Measurements from ENCODE around the gene BMF.

Gene BMF

DNA sequence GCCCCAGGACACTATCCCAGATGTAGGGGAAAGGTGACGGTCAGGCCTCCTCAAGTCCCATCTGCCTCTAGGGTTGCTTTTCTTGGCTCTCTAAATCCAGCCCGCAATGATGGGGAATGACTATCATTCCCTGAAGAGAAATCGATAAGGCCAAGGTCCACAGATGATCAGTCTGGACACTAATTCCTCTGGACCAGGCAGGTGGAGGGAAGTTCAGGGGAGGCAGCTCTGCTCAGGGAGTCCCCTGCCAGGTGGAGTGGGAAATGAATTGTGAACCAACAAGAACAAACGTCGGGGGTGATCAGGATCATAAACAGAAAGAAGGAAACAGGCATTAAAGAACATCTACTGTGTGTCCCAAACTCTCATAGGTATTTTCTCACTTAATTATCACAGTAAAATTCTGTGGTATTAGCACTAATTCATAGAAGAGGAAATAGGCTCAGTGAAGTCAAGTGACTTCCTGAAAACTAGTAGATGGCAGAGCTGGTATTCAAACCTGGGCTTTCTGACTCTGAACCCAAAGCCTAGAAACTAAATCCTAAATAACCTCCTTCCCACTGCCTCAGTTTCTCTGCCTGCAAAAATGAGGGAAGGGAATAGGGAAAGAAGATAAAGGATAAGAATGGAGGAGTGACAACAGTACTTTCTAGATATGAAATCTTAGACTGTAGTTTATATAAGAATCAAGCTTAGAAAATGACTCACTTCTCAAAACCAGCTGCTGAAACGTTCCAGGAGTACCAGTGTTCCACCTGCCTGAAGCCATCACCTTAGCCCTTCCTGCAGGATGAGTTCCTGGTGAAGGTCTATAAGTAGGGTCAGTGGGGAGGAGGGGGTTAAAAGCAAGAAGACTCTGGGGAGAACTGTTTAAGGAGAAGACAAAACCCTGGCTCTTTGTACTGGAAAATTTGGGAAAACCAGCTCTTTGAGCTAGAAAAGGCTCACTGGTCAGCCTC, 7.5 kb downstream of the BMF start:
- Histone ChIP-seq H2AK5ac (ENCODE audit: low read length) (peak overlapping the region; percentile 65), H4K8ac (ENCODE audit: low read depth, low read length) (no peak overlapping the region), H3K27me3 (ENCODE audit: insufficient read depth, low read length) (no peaks in the 10 kb centered on the region), H3K9me3 (ENCODE audit: insufficient read depth, low read depth, low read length) (no peaks in the 10 kb centered on the region), H3K79me2 (ENCODE audit: control insufficient read depth, insufficient read depth, low read length, poor library complexity) (peaks cover 17% of the 10 kb centered on the region), H3K4me2 (ENCODE audit: low read length) (no peak overlapping the region), H3K4me1 (ENCODE audit: control insufficient read depth in 1 of 2, insufficient read depth in 2 of 2, low read length in 2 of 2) (peaks cover 65 to 70% of the 10 kb centered on the region in 2 experiments), H3K18ac (ENCODE audit: low read length) (peak overlapping the region; percentile 13), H2BK12ac (ENCODE audit: low read length) (peak overlapping the region; percentile 33), H3K9ac (ENCODE audit: low read length) (no peak overlapping the region), H2BK120ac (ENCODE audit: insufficient read depth, low read length, poor library complexity) (peak overlapping the region; percentile 36), H4K12ac (ENCODE audit: low read depth, low read length) (no peak overlapping the region), H3K36me3 (ENCODE audit: control insufficient read depth in 1 of 2, insufficient read depth in 2 of 2, low read length in 2 of 2) (peaks cover 19 to 23% of the 10 kb centered on the region in 2 experiments), H2AFZ (ENCODE audit: insufficient read depth, low read length, poor library complexity) (no peak overlapping the region), H3K14ac (ENCODE audit: low read length) (peak overlapping the region; percentile 40), H3K79me1 (ENCODE audit: low read length) (peaks cover 67% of the 10 kb centered on the region), H3K4me3 (ENCODE audit: low read depth, low read length) (no peak overlapping the region), H2BK5ac (ENCODE audit: low read depth, low read length, poor library complexity) (no peak overlapping the region), H3K27ac (ENCODE audit: low read depth, low read length) (no peak overlapping the region), H3K4ac (ENCODE audit: low read depth, low read length) (peak overlapping the region; percentile 15), H4K91ac (ENCODE audit: low read depth, low read length) (peak overlapping the region; percentile 80), H3K23ac (ENCODE audit: low read length) (no peak overlapping the region)
- DNase-seq: no peak
- no CpG with 5 or more reads among the region's 6 CpGs for WGBS (ENCODE audit: extremely low coverage, insufficient coverage, insufficient read length)

DNA sequence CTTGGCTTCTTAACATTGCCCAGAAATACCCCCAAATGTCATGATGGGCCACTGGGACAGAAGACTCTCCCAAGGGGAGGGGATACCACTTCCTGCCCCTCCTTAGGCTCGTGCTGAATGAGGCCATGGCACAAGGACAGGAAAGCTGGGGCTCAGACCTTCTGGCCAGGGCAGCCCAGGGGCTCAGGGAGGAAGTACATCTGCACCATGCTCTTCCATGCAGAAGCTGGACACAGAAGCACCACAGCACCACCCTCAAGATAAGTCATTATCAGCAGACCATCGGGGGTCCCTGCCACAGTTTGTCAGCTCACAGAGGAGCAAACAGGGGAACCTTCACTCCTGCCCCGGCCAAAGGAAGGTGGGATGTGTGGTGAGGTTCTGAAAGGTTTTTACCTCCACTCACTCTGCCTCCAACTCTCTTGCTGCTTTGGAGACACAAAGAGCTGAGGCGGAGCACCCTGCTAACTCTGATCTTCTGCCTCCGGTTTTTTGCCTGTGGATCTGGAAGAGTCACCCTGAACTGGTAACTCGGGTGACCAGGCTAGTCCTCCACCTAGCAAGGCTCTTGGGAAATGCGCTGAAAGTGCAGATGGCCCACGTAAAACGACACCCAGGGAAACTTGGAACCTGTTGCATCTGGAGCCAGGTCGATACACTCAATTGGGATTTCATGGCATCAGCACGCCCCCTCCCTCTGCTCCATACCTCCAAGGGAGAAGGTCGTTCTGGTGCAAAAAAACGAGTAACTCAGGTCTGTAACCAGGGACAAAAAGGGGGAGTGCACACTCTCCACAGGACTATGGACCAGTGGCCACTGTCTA, 8.3 kb downstream of the BMF start:
- Histone ChIP-seq H3K9ac (ENCODE audit: low read length) (no peak overlapping the region), H3K4ac (ENCODE audit: low read depth, low read length) (peak overlapping the region; percentile 21), H2BK120ac (ENCODE audit: insufficient read depth, low read length, poor library complexity) (peak overlapping the region; percentile 36), H3K4me2 (ENCODE audit: low read length) (no peak overlapping the region), H4K8ac (ENCODE audit: low read depth, low read length) (peak overlapping the region; percentile 33), H2AFZ (ENCODE audit: insufficient read depth, low read length, poor library complexity) (no peak overlapping the region), H3K27me3 (ENCODE audit: insufficient read depth, low read length) (no peaks in the 10 kb centered on the region), H2BK5ac (ENCODE audit: low read depth, low read length, poor library complexity) (peak overlapping the region; percentile 27), H2AK5ac (ENCODE audit: low read length) (peak overlapping the region; percentile 46), H4K91ac (ENCODE audit: low read depth, low read length) (peak overlapping the region; percentile 80), H3K36me3 (ENCODE audit: control insufficient read depth in 1 of 2, insufficient read depth in 2 of 2, low read length in 2 of 2) (peaks cover 19 to 22% of the 10 kb centered on the region in 2 experiments), H3K27ac (ENCODE audit: low read depth, low read length) (peak overlapping the region; percentile 44), H3K23ac (ENCODE audit: low read length) (no peak overlapping the region), H3K4me3 (ENCODE audit: low read depth, low read length) (no peak overlapping the region), H3K4me1 (ENCODE audit: control insufficient read depth in 1 of 2, insufficient read depth in 2 of 2, low read length in 2 of 2) (peaks cover 64 to 67% of the 10 kb centered on the region in 2 experiments), H3K14ac (ENCODE audit: low read length) (peak overlapping the region; percentile 57), H3K79me2 (ENCODE audit: control insufficient read depth, insufficient read depth, low read length, poor library complexity) (peaks cover 11% of the 10 kb centered on the region), H3K9me3 (ENCODE audit: insufficient read depth, low read depth, low read length) (no peaks in the 10 kb centered on the region), H3K79me1 (ENCODE audit: low read length) (peaks cover 62% of the 10 kb centered on the region), H2BK12ac (ENCODE audit: low read length) (peak overlapping the region; percentile 26), H4K12ac (ENCODE audit: low read depth, low read length) (no peak overlapping the region), H3K18ac (ENCODE audit: low read length) (peak overlapping the region; percentile 7)
- no CpG with 5 or more reads among the region's 13 CpGs for WGBS (ENCODE audit: extremely low coverage, insufficient coverage, insufficient read length)
- DNase-seq: no peak

DNA sequence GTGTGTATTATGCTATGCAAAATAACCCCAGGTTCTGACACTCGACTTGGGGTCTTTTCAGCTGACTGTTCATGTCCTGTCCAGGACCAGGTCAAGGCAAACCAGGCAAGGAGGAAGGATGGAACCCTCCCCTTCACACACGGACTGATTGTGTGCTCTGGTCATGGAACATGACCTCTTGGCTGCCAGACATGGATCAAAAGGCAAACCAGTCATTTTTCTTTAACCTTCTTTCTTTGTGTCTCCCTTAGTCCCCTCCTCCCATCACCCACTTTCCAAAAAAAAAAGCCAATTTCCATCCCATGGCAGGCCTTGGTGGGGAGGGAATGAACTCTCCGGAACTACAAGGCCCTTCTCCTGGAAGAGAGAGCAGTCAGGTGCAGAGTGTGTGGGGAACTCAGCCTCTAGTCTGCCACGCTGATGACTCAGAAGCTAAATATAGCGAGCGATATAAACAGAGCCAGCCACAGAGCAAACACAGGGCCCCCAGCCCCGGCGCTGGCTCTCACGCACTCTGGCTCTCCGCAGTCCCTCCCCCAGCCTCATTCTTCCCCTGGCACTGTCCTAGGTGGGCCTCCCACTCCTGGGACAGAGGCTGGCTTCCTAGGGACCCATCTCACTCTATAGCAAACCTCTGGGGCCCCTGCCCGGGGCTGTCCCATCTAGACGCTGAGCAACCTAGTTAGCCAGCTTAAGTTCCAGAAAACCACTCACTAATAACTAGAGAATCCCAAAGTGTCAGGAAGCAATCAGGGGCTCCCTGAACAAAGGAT, 10.0 kb downstream of the BMF start:
- Histone ChIP-seq H4K8ac (ENCODE audit: low read depth, low read length) (peak overlapping the region; percentile 34), H2BK12ac (ENCODE audit: low read length) (peak overlapping the region; percentile 72), H3K27me3 (ENCODE audit: insufficient read depth, low read length) (no peaks in the 10 kb centered on the region), H3K36me3 (ENCODE audit: control insufficient read depth in 1 of 2, insufficient read depth in 2 of 2, low read length in 2 of 2) (peaks cover 22 to 25% of the 10 kb centered on the region in 2 experiments), H3K18ac (ENCODE audit: low read length) (peak overlapping the region; percentile 54), H3K79me2 (ENCODE audit: control insufficient read depth, insufficient read depth, low read length, poor library complexity) (peaks cover 9% of the 10 kb centered on the region), H4K91ac (ENCODE audit: low read depth, low read length) (peak overlapping the region; percentile 84), H3K4ac (ENCODE audit: low read depth, low read length) (peak overlapping the region; percentile 43), H3K23ac (ENCODE audit: low read length) (no peak overlapping the region), H3K79me1 (ENCODE audit: low read length) (peaks cover 54% of the 10 kb centered on the region), H3K27ac (ENCODE audit: low read depth, low read length) (peak overlapping the region; percentile 94), H3K4me2 (ENCODE audit: low read length) (peak overlapping the region; percentile 46), H3K4me1 (ENCODE audit: control insufficient read depth in 1 of 2, insufficient read depth in 2 of 2, low read length in 2 of 2) (peaks cover 59 to 63% of the 10 kb centered on the region in 2 experiments), H2AK5ac (ENCODE audit: low read length) (no peak overlapping the region), H2BK120ac (ENCODE audit: insufficient read depth, low read length, poor library complexity) (peak overlapping the region; percentile 74), H3K9ac (ENCODE audit: low read length) (no peak overlapping the region), H3K14ac (ENCODE audit: low read length) (peak overlapping the region; percentile 51), H4K12ac (ENCODE audit: low read depth, low read length) (no peak overlapping the region), H3K4me3 (ENCODE audit: low read depth, low read length) (no peak overlapping the region), H3K9me3 (ENCODE audit: insufficient read depth, low read depth, low read length) (no peaks in the 10 kb centered on the region), H2AFZ (ENCODE audit: insufficient read depth, low read length, poor library complexity) (no peak overlapping the region), H2BK5ac (ENCODE audit: low read depth, low read length, poor library complexity) (peak overlapping the region; percentile 72)
- DNase-seq: peak; percentile 23 to 52
- WGBS (ENCODE audit: extremely low coverage, insufficient coverage, insufficient read length): no CpG with 5 or more reads among the region's 12 CpGs

Measured in trophoblast cell (in vitro differentiated cells and primary cell).